SK-N-SH treated with all-trans-retinoic acid at 6 μM for 48 hours (cell line): Measurements from ENCODE around the gene ANKRD33B.
"Not testable (repeated sequence)": the region's sequence is repeated elsewhere in the genome, so short reads cannot be mapped to it uniquely, and the experiment has no call there.

ENCODE experiments used
- ATAC-seq: fragments of 200-7000 bp; cut with Tn5 transposase; 3 replicates; pipeline ENCODE4 v1.9.1; 2020; ENCODE audit warnings: mild to moderate bottlenecking, moderate library complexity
- ARNTL ChIP-seq: fragments of 450-650 bp; formaldehyde crosslinking; IDR thresholded peaks from 2 replicates; pipeline ENCODE4 v1.5.0; 2020; ENCODE audit warnings: low read depth, mild to moderate bottlenecking, moderate library complexity, borderline replicate concordance
- BACH2 ChIP-seq: fragments of 250-450 bp; sonication (Bioruptor Pico); IDR thresholded peaks from 2 replicates; pipeline ENCODE4 v1.9.0; 2021; ENCODE audit warnings: mild to moderate bottlenecking, borderline replicate concordance
- CREB5 ChIP-seq: fragments of 250-450 bp; sonication (Bioruptor Pico); IDR thresholded peaks from 2 replicates; pipeline ENCODE4 v1.5.1; 2020; ENCODE audit warnings: low read depth, mild to moderate bottlenecking, moderate library complexity
- CSDC2 ChIP-seq: fragments of 250-450 bp; sonication (Bioruptor Pico); IDR thresholded peaks from 2 replicates; pipeline ENCODE4 v1.5.0; 2020; ENCODE audit warnings: mild to moderate bottlenecking, moderate library complexity
- CSRNP3 ChIP-seq: fragments of 250-450 bp; sonication (Bioruptor Pico); IDR thresholded peaks from 2 replicates; pipeline ENCODE4 v1.5.1; 2021; ENCODE audit warnings: mild to moderate bottlenecking, moderate library complexity
- ESRRG ChIP-seq: fragments of 250-450 bp; sonication (Bioruptor Pico); IDR thresholded peaks from 2 replicates; pipeline ENCODE4 v1.6.1; 2021; ENCODE audit warnings: mild to moderate bottlenecking
- GLIS3 ChIP-seq: fragments of 250-450 bp; sonication (Bioruptor Pico); IDR thresholded peaks from 2 replicates; pipeline ENCODE4 v1.5.0; 2020; ENCODE audit warnings: mild to moderate bottlenecking, moderate library complexity
- ISL1 ChIP-seq: fragments of 250-450 bp; sonication (Bioruptor Pico); IDR thresholded peaks from 2 replicates; pipeline ENCODE4 v2.1.2; 2022; ENCODE audit warnings: mild to moderate bottlenecking, moderate library complexity
- OSR1 ChIP-seq: fragments of 250-450 bp; sonication (Bioruptor Pico); IDR thresholded peaks from 2 replicates; pipeline ENCODE4 v1.8.0; 2022; ENCODE audit warnings: moderate library complexity, mild to moderate bottlenecking, inconsistent platforms
- POU6F1 ChIP-seq: fragments of 250-450 bp; sonication (Bioruptor Pico); IDR thresholded peaks from 2 replicates; pipeline ENCODE4 v1.8.0; 2021; ENCODE audit warnings: low read depth, mild to moderate bottlenecking, moderate library complexity, borderline replicate concordance
- RARB ChIP-seq: fragments of 250-450 bp; sonication (Bioruptor Pico); IDR thresholded peaks from 2 replicates; pipeline ENCODE4 v1.8.0; 2021; ENCODE audit warnings: mild to moderate bottlenecking, moderate library complexity
- SNAI2 ChIP-seq: fragments of 250-450 bp; sonication (Bioruptor Pico); IDR thresholded peaks from 2 replicates; pipeline ENCODE4 v1.5.0; 2020; ENCODE audit warnings: mild to moderate bottlenecking, moderate library complexity
- TCF4 ChIP-seq: fragments of 250-450 bp; sonication (Bioruptor Pico); IDR thresholded peaks from 2 replicates; pipeline ENCODE4 v1.8.0; 2021; ENCODE audit warnings: mild to moderate bottlenecking, moderate library complexity, borderline replicate concordance
- TOX ChIP-seq: fragments of 250-450 bp; sonication (Bioruptor Pico); IDR thresholded peaks from 2 replicates; pipeline ENCODE4 v1.8.0; 2021; ENCODE audit warnings: mild to moderate bottlenecking, moderate library complexity, borderline replicate concordance
- ZC3H10 ChIP-seq: fragments of 250-450 bp; sonication (Bioruptor Pico); IDR thresholded peaks from 2 replicates; pipeline ENCODE4 v1.5.1; 2021; ENCODE audit warnings: mild to moderate bottlenecking, moderate library complexity
- ZNF565 ChIP-seq: fragments of 450-650 bp; formaldehyde crosslinking; conservative IDR thresholded peaks from 2 replicates; pipeline ENCODE4 v1.5.0; 2020; ENCODE audit warnings: low read depth, mild to moderate bottlenecking, moderate library complexity
- ZNF70 ChIP-seq: fragments of 450-650 bp; formaldehyde crosslinking; IDR thresholded peaks from 2 replicates; pipeline ENCODE4 v1.5.0; 2020; ENCODE audit warnings: mild to moderate bottlenecking, moderate library complexity
- ZNF8 ChIP-seq: fragments of 450-650 bp; formaldehyde crosslinking; IDR thresholded peaks from 2 replicates; pipeline ENCODE4 v1.5.0; 2020; ENCODE audit warnings: mild to moderate bottlenecking, moderate library complexity

ANKRD33B gene

GRCh38 chr5:10573487-10574145 is 9.7 kb downstream of the ANKRD33B start:
- ATAC-seq: no peak
- TF ChIP-seq RARB (CRISPR knock-in tag) (no peak), OSR1 (CRISPR knock-in tag) (no peak), SNAI2 (CRISPR knock-in tag) (no peak), ZC3H10 (no peak), ZNF8 (CRISPR knock-in tag) (no peak), ARNTL (no peak), TOX (CRISPR knock-in tag) (no peak), POU6F1 (CRISPR knock-in tag) (no peak), BACH2 (CRISPR knock-in tag) (no peak), CSDC2 (CRISPR knock-in tag) (no peak), CSRNP3 (CRISPR knock-in tag) (no peak), GLIS3 (CRISPR knock-in tag) (no peak)

GRCh38 chr5:10574879-10575278 is 11.0 kb downstream of the ANKRD33B start:
- not testable (repeated sequence) for ATAC-seq

- TF ChIP-seq ZNF565 (CRISPR knock-in tag): no peak
- TF ChIP-seq TOX (CRISPR knock-in tag): no peak
- no peak for TF ChIP-seq ESRRG (CRISPR knock-in tag)
- TF ChIP-seq ISL1 (CRISPR knock-in tag): no peak
- no peak for ATAC-seq
These were observed 12.4 kb downstream of the ANKRD33B start for GRCh38 chr5:10576121-10576789.

- no peak for ATAC-seq
- no peak for TF ChIP-seq RARB (CRISPR knock-in tag)
- no peak for TF ChIP-seq POU6F1 (CRISPR knock-in tag)
- TF ChIP-seq CSDC2 (CRISPR knock-in tag): no peak
- TF ChIP-seq SNAI2 (CRISPR knock-in tag): no peak
- TF ChIP-seq ISL1 (CRISPR knock-in tag): no peak
- TF ChIP-seq ZNF70 (CRISPR knock-in tag): no peak
- no peak for TF ChIP-seq CREB5 (CRISPR knock-in tag)
- no peak for TF ChIP-seq TCF4 (CRISPR knock-in tag)
- no peak for TF ChIP-seq BACH2 (CRISPR knock-in tag)
- TF ChIP-seq ARNTL: no peak
- TF ChIP-seq ZNF8 (CRISPR knock-in tag): no peak
These were observed 12.9 kb downstream of the ANKRD33B start for GRCh38 chr5:10576790-10577189.
